Brain microvascular endothelial cell (primary cell): ENCODE results near the gene DYNLT4.

Experiments used
- DNase-seq: peaks from one replicate; pipeline ENCODE4 v3.0.0-alpha.2; 2020
- H3K27ac ChIP-seq: fragments of 250-450 bp; sonication (Bioruptor Pico); 2 replicates; pipeline ENCODE4 v1.5.1; 2020; ENCODE audit warnings: mild to moderate bottlenecking, moderate library complexity
- H3K27me3 ChIP-seq: fragments of 250-450 bp; sonication (Bioruptor Pico); replicated peaks from 2 replicates; pipeline ENCODE4 v1.5.1; 2020; ENCODE audit warnings: mild to moderate bottlenecking
- H3K36me3 ChIP-seq: fragments of 250-450 bp; sonication (Bioruptor Pico); replicated peaks from 2 replicates; pipeline ENCODE4 v1.5.1; 2020; ENCODE audit warnings: mild to moderate bottlenecking
- H3K4me3 ChIP-seq: 2 replicates; pipeline ENCODE4 v1.5.1; 2011; ENCODE audit warnings: low read depth, mild to moderate bottlenecking, control low read depth, low read length, moderate library complexity
- in situ Hi-C: cut with HindIII; loops from 2 replicates; pipeline ENCODE4 v1.10.0; 2017; ENCODE audit warnings: low sequenced_read_pairs, low pct_ligation_motif_present
- TF ChIP-seq, protein P1 (sequence below): IDR thresholded peaks from 2 replicates; pipeline ENCODE4 v1.5.1; 2011; ENCODE audit warnings: low read depth, mild to moderate bottlenecking, moderate library complexity, low read length, control low read depth, inconsistent platforms; ENCODE audit errors: missing control alignments

The DYNLT4 gene

DNA sequence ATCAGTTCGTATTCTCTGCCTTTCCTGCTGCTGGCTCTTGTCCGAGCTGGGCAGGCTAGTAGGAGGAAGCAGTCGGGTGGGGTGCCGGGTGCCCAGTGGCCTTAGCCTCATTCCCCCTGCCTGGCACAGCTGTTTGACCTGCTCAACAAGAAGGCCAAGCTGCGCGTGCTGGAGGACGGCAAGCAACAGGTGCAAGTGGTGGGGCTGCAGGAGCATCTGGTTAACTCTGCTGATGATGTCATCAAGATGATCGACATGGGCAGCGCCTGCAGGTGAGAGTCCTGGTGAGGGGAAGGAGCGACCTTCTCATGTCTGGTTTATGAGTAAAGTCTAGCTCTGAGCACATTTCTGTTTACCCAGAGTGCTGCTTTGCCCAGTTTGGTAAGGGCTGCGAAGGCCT lies 48.1 kb downstream of the DYNLT4 start:
- peaks cover 9% of the 10 kb centered on the region for H3K36me3 ChIP-seq

DNA sequence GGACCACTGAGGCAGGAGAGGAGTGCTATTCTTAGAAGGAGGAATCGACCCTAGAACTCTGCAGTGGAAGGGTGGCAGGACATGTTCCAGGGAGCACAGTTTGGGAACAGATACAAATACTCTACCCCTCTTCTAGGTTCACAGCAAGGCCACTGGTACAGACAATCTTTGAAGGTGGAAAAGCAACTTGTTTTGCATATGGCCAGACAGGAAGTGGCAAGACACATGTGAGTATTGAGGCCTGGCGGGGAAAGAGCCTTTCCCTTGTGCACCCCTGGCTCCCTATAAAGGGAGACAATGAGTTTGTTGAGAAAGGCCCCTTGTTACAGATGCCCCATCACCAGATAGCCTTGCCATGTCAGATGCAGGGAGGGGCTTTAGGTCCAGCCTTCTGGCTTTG lies 49.7 kb downstream of the DYNLT4 start:
- TF ChIP-seq, protein P1, sequence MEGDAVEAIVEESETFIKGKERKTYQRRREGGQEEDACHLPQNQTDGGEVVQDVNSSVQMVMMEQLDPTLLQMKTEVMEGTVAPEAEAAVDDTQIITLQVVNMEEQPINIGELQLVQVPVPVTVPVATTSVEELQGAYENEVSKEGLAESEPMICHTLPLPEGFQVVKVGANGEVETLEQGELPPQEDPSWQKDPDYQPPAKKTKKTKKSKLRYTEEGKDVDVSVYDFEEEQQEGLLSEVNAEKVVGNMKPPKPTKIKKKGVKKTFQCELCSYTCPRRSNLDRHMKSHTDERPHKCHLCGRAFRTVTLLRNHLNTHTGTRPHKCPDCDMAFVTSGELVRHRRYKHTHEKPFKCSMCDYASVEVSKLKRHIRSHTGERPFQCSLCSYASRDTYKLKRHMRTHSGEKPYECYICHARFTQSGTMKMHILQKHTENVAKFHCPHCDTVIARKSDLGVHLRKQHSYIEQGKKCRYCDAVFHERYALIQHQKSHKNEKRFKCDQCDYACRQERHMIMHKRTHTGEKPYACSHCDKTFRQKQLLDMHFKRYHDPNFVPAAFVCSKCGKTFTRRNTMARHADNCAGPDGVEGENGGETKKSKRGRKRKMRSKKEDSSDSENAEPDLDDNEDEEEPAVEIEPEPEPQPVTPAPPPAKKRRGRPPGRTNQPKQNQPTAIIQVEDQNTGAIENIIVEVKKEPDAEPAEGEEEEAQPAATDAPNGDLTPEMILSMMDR, result no peak
- Histone ChIP-seq H3K27ac (no peak overlapping the region), H3K36me3 (peaks cover 9% of the 10 kb centered on the region), H3K27me3 (no peaks in the 10 kb centered on the region), H3K4me3 (no peak overlapping the region)
- in situ Hi-C loops, result no loop called here
- DNase-seq, result no peak

More for the DNA sequence above, 48.1 kb downstream of the DYNLT4 start:
- in situ Hi-C loops, result no loop called here
- Histone ChIP-seq H3K27ac (no peak overlapping the region), H3K27me3 (no peaks in the 10 kb centered on the region), H3K4me3 (no peak overlapping the region)
- TF ChIP-seq, protein P1, result no peak
- no peak for DNase-seq
